Sigmoid colon (tissue), 7 donors: ENCODE measurements around the gene SAMHD1. TPM values are rescaled to one million over a fixed set of nuclear protein-coding genes. Genes with fewer than 3 reads are reported as not detected.

Source experiments
- DNase-seq: peaks from one replicate; pipeline ENCODE4 v3.0.0-alpha.2; 2019
- H3K27ac ChIP-seq, 4 donors: fragments of 200-600 bp; sonication (generic); one replicate each; pipeline ENCODE4 v1.5.1; 2016 to 2019; ENCODE audit warnings: mild to moderate bottlenecking in 1 of 4
- H3K27me3 ChIP-seq, 3 donors: fragments of 200-600 bp; sonication (generic); one replicate each; pipeline ENCODE4 v1.5.1; 2019; ENCODE audit warnings: mild to moderate bottlenecking in 1 of 3
- H3K36me3 ChIP-seq, 4 donors: fragments of 200-600 bp; sonication (generic); one replicate each; pipeline ENCODE4 v1.5.1; 2016 to 2019
- H3K4me1 ChIP-seq, 4 donors: fragments of 200-600 bp; sonication (generic); one replicate each; pipeline ENCODE4 v1.5.1; 2017 to 2019
- H3K4me3 ChIP-seq, 4 donors: fragments of 200-600 bp; sonication (generic); one replicate each; pipeline ENCODE4 v1.5.1; 2017 to 2019; ENCODE audit warnings: mild to moderate bottlenecking in 2 of 4, moderate library complexity in 1 of 4
- H3K9me3 ChIP-seq, 4 donors: fragments of 200-600 bp in 3 of 4; sonication (generic) in 3 of 4; one replicate each; pipeline versions ENCODE4 v1.5.1 to v1.6.1; 2013 to 2019
- EP300 ChIP-seq, 4 donors: sonication (generic); formaldehyde crosslinking; IDR thresholded peaks; one replicate each; pipeline ENCODE4 v1.6.1; 2017; ENCODE audit warnings: antibody characterized with exemption in 4 of 4
- POLR2A ChIP-seq, 2 donors: fragments of 450-650 bp; IDR thresholded peaks; one replicate each; pipeline ENCODE4 v1.6.1; 2016; ENCODE audit warnings: antibody characterized with exemption in 2 of 2, mild to moderate bottlenecking in 2 of 2, moderate library complexity in 2 of 2
- POLR2AphosphoS5 ChIP-seq, 4 donors: sonication (generic); formaldehyde crosslinking; IDR thresholded peaks; one replicate each; pipeline ENCODE4 v1.6.1; 2017; ENCODE audit warnings: antibody characterized with exemption in 4 of 4
- WGBS, 2 donors: extraction: QIAGEN DNeasy Blood & Tissue Kit; methylation state at CpG; one replicate each; pipeline ENCODE4 v1.1.7; 2013; 5-methylcytosine and 5-hydroxymethylcytosine counted together
- intact Hi-C: fragments of 100-400 bp; cut with DNase I; formaldehyde crosslinking; loops from one replicate; pipeline ENCODE4 v1.15.1; 2023
- polyA plus RNA-seq, 3 donors: library from polyadenylated mRNA; stranded (reverse); fragments of 200-250 nt; gene quantifications; one replicate each; pipeline ENCODE4 v1.2.3, GENCODE V29; 2013
- total RNA-seq, 4 donors: library from RNA; depleted of rRNA; stranded (reverse); fragments of >200 nt; gene quantifications; one replicate each; pipeline ENCODE4 v1.1.0, GENCODE V29; 2016
- TF ChIP-seq, protein P1 (sequence below), 4 experiments: fragments of 450-650 bp in 3 of 4; fragments of 200-600 bp in 1 of 4; IDR thresholded peaks; one replicate each; pipeline ENCODE4 v1.5.1; 2016 to 2019; ENCODE audit warnings: antibody characterized with exemption in 4 of 4, mild to moderate bottlenecking in 3 of 4, moderate library complexity in 2 of 4
- donor health status: healthy with polysubstance abuse.
- donor health status: Bipolar disorder and iron deficiency.
- donor health status: healthy.

SAMHD1 gene
- total and polyA plus RNA-seq, 7 donors, result 27.0 to 179 (median 89.6) TPM

GRCh38 chr20:36975099-36975818 lies 23.8 kb upstream of the SAMHD1 start:
- peak; percentile 14 for DNase-seq
- no peak overlapping the region for H3K27ac ChIP-seq
- WGBS, 2 donors, result 7 to 31% methylated on average over 3 of the region's 3 CpGs
- no peaks in the 10 kb centered on the region for H3K36me3 ChIP-seq
- H3K4me3 ChIP-seq, result no peak overlapping the region
- TF ChIP-seq POLR2A (IDR thresholded peaks at IDR 0.05), result no peak
- TF ChIP-seq EP300 (IDR thresholded peaks at IDR 0.05), result no peak
- TF ChIP-seq POLR2AphosphoS5 (IDR thresholded peaks at IDR 0.05), result no peak
- TF ChIP-seq, protein P1, sequence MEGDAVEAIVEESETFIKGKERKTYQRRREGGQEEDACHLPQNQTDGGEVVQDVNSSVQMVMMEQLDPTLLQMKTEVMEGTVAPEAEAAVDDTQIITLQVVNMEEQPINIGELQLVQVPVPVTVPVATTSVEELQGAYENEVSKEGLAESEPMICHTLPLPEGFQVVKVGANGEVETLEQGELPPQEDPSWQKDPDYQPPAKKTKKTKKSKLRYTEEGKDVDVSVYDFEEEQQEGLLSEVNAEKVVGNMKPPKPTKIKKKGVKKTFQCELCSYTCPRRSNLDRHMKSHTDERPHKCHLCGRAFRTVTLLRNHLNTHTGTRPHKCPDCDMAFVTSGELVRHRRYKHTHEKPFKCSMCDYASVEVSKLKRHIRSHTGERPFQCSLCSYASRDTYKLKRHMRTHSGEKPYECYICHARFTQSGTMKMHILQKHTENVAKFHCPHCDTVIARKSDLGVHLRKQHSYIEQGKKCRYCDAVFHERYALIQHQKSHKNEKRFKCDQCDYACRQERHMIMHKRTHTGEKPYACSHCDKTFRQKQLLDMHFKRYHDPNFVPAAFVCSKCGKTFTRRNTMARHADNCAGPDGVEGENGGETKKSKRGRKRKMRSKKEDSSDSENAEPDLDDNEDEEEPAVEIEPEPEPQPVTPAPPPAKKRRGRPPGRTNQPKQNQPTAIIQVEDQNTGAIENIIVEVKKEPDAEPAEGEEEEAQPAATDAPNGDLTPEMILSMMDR (IDR thresholded peaks at IDR 0.05), result no peak
- H3K9me3 ChIP-seq, result no peaks in the 10 kb centered on the region
- H3K27me3 ChIP-seq, result no peaks in the 10 kb centered on the region
- intact Hi-C loops, result no loop called here
- H3K4me1 ChIP-seq, result no peaks in the 10 kb centered on the region

DNA sequence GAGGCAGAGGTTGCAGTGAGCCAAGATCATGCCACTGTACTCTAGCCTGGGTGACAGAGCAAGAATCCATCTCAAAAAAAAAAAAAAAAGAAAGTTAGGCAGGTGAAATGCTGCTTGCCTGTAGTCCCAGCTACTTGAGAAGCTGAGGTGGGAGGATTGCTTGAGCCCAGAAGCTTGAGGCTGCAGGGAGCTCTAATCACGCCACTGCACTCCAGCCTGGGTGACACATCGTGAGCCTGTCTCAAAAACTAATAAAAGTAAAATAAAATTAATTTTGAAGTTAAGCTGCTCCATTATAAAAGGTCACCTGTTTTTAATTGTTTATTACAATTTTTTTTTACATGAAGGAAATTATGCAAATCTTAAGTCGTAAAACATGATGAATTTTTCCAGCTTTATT lies 23.2 kb upstream of the SAMHD1 start:
- no peaks in the 10 kb centered on the region for H3K27me3 ChIP-seq
- H3K27ac ChIP-seq, result no peak overlapping the region
- TF ChIP-seq, protein P1 (IDR thresholded peaks at IDR 0.05), result no peak
- TF ChIP-seq POLR2A (IDR thresholded peaks at IDR 0.05), result no peak
- no peak for TF ChIP-seq EP300 (IDR thresholded peaks at IDR 0.05)
- TF ChIP-seq POLR2AphosphoS5 (IDR thresholded peaks at IDR 0.05), result no peak
- H3K36me3 ChIP-seq, result no peaks in the 10 kb centered on the region
- no peaks in the 10 kb centered on the region for H3K9me3 ChIP-seq
- intact Hi-C loops, result no loop called here
- 18 to 41% methylated on average over 3 of the region's 3 CpGs for WGBS, 2 donors
- DNase-seq, result no peak
- H3K4me3 ChIP-seq, result no peak overlapping the region
- H3K4me1 ChIP-seq, result no peaks in the 10 kb centered on the region

- Histone ChIP-seq H3K9me3 (no peaks in the 10 kb centered on the region), H3K27me3 (no peaks in the 10 kb centered on the region), H3K4me1 (no peaks in the 10 kb centered on the region), H3K36me3 (no peaks in the 10 kb centered on the region), H3K4me3 (no peak overlapping the region), H3K27ac (no peak overlapping the region)
- no peak for TF ChIP-seq POLR2A (IDR thresholded peaks at IDR 0.05)
- TF ChIP-seq POLR2AphosphoS5 (IDR thresholded peaks at IDR 0.05), result no peak
- no peak for TF ChIP-seq EP300 (IDR thresholded peaks at IDR 0.05)
- TF ChIP-seq, protein P1 (IDR thresholded peaks at IDR 0.05), result no peak
- WGBS, 2 donors, result 62 to 82% methylated on average over 1 of the region's 1 CpG
- intact Hi-C loops, result no loop called here
- DNase-seq, result no peak
These were observed 19.6 kb upstream of the SAMHD1 start for GRCh38 chr20:36971103-36971502.

DNA sequence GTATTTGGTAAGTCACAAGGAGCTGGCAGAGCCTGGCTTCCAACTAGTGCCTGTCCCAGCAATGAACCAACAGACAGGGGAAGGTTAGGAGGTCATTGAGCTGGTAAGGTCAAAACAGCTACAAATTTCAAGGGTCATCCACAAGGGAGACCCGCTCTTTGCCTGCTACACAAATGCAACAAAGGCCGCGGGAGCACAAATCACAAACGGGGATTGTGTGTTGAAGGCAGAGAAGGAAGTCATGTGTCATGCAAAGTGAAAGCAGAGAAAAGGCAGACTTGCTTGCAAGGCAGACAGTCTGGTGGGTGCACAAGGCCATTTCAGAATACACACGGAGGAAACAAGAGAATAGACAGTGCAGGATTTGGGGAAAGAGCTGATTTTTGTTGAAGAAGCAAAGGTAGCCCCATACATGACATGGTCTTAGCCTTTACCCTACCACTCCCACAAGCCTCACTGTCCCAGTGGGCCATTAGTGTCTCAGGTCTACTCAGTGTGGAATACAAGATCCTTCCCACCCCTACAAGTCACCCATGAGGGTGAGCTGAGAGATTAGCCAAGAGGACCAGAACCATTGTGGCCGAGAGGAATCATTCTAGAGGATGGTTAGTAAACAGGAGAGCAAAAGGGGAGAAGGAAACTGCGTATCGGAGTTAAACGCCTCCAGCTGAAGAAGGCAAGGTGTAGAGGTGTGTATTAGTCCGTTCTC lies 18.1 kb upstream of the SAMHD1 start:
- WGBS, 2 donors, result 74 to 87% methylated on average over 10 of the region's 10 CpGs
- Histone ChIP-seq H3K27ac (peak overlapping the region in 3 of 4 donors; percentile 19 to 39 (median 34)), H3K36me3 (no peaks in the 10 kb centered on the region), H3K4me1 (no peaks in the 10 kb centered on the region), H3K9me3 (no peaks in the 10 kb centered on the region), H3K27me3 (no peaks in the 10 kb centered on the region), H3K4me3 (no peak overlapping the region)
- TF ChIP-seq POLR2A (IDR thresholded peaks at IDR 0.05) (no peak), EP300 (IDR thresholded peaks at IDR 0.05) (no peak), POLR2AphosphoS5 (IDR thresholded peaks at IDR 0.05) (no peak)
- TF ChIP-seq, protein P1 (IDR thresholded peaks at IDR 0.05), result no peak
- DNase-seq, result no peak
- intact Hi-C loops, result no loop called here
